Endothelial cell (in vitro differentiated cells): ENCODE measurements around the gene RGS10. TPM values are rescaled to one million over a fixed set of nuclear protein-coding genes. Genes with fewer than 3 reads are reported as not detected.

Experiments used
- DNase-seq: peaks from one replicate; pipeline ENCODE4 v3.0.0; 2021; ENCODE audit warnings: low spot score
- H3K27ac Mint-ChIP-seq: one replicate; pipeline ENCODE4 v1.8.0; 2021; ENCODE audit warnings: mixed read lengths, inconsistent platforms; ENCODE audit not compliant: unreplicated experiment
- H3K27me3 Mint-ChIP-seq: one replicate; pipeline ENCODE4 v1.8.0; 2021; ENCODE audit warnings: mild to moderate bottlenecking, moderate library complexity, mixed read lengths, inconsistent platforms; ENCODE audit not compliant: unreplicated experiment
- H3K36me3 Mint-ChIP-seq: one replicate; pipeline ENCODE4 v1.8.0; 2021; ENCODE audit warnings: mild to moderate bottlenecking, low read depth, mixed read lengths, inconsistent platforms; ENCODE audit not compliant: unreplicated experiment
- H3K4me1 Mint-ChIP-seq: one replicate; pipeline ENCODE4 v1.8.0; 2021; ENCODE audit warnings: mild to moderate bottlenecking, mixed read lengths, inconsistent platforms; ENCODE audit not compliant: unreplicated experiment
- H3K4me3 Mint-ChIP-seq: one replicate; pipeline ENCODE4 v1.8.0; 2021; ENCODE audit warnings: mild to moderate bottlenecking, mixed read lengths, inconsistent platforms; ENCODE audit not compliant: unreplicated experiment
- H3K9me3 Mint-ChIP-seq: one replicate; pipeline ENCODE4 v1.8.0; 2021; ENCODE audit warnings: mixed read lengths, inconsistent platforms; ENCODE audit not compliant: unreplicated experiment
- CTCF ChIP-seq: fragments of 200-600 bp; sonication (generic); IDR thresholded peaks from one replicate; pipeline ENCODE4 v1.5.0; 2021; ENCODE audit warnings: antibody characterized with exemption; ENCODE audit not compliant: unreplicated experiment
- total RNA-seq: library from RNA; stranded (reverse); fragmentation: NEBNext Ultra II Directional; extraction: Animal tissue kit (Norgen Biotek cat#: 25700); gene quantifications from one replicate; pipeline ENCODE4 v1.2.1, GENCODE V29; 2021; ENCODE audit not compliant: unreplicated experiment

RGS10 gene
- total RNA-seq, 1 donor from 2014 or later = 20.0 TPM

- Mint-ChIP-seq H3K27ac (no peak overlapping the region), H3K4me3 (no peak overlapping the region), H3K9me3 (no peaks in the 10 kb centered on the region), H3K36me3 (peaks cover 3% of the 10 kb centered on the region), H3K27me3 (peaks cover 4% of the 10 kb centered on the region), H3K4me1 (peaks cover 27% of the 10 kb centered on the region)
- TF ChIP-seq CTCF = no peak
- DNase-seq = no peak
These were observed 40.3 kb downstream of the RGS10 start for GRCh38 chr10:119502209-119502608.

DNA sequence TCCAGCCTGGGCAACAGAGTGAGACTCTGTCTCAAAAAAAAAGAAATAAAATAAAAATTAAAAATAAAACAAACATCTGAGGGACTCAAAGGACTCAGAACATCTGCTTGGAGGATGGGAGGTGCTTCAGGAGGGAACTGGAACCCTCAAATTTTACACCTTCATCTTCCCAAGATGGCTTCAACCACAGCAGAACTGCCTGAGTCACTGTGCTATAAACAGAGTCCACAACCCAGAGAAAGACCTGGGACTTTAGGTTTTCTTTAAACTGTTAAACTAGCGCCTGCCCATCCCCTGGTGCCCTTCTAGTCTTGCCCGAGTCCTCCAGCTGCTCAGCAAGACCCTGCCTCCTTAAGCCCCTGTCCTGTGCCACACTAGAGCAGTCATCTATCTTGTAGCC lies 40.8 kb downstream of the RGS10 start:
- no peak for DNase-seq
- H3K27me3 Mint-ChIP-seq = peaks cover 4% of the 10 kb centered on the region
- TF ChIP-seq CTCF = no peak
- H3K27ac Mint-ChIP-seq = no peak overlapping the region
- H3K36me3 Mint-ChIP-seq = peaks cover 3% of the 10 kb centered on the region
- H3K9me3 Mint-ChIP-seq = no peaks in the 10 kb centered on the region
- H3K4me1 Mint-ChIP-seq = peaks cover 27% of the 10 kb centered on the region
- no peak overlapping the region for H3K4me3 Mint-ChIP-seq

GRCh38 chr10:119500821-119501220 lies 41.7 kb downstream of the RGS10 start:
- Mint-ChIP-seq H3K36me3 (peaks cover 1% of the 10 kb centered on the region), H3K27ac (peak overlapping the region; percentile 48), H3K4me1 (peaks cover 25% of the 10 kb centered on the region), H3K4me3 (no peak overlapping the region), H3K27me3 (peaks cover 4% of the 10 kb centered on the region), H3K9me3 (no peaks in the 10 kb centered on the region)
- no peak for DNase-seq
- TF ChIP-seq CTCF = no peak

DNA sequence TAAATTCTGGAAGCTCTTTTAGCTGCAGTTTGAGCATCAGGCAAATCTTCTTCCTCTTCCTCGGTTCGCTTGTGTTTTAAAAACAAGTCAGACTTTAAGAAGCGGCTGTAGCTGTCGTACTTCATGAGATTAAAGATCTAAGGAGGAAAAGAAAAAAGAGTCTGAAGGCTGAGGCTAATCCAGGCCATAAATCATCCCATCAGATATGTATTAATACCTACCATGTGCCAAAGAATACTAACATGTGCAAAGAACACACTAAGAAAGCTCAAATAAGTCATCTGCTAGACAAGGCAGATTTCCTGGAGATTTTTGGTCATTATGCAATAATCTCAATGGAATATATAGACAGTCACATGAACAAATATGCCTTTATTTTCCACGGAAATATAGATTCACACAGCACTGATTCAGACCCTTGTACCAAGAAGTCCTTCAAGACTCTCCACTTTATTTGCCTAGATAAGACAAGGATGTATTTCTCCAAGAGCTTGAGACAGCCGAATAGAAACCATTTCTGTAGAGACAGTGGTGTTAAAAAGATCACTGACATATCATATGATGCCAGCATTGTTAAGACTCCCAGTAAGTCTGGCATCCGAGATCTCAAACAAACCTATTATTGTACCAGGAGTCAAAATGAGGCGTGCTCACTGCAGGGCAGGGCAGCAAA lies 42.3 kb downstream of the RGS10 start:
- no peak for DNase-seq
- no peak for TF ChIP-seq CTCF

DNA sequence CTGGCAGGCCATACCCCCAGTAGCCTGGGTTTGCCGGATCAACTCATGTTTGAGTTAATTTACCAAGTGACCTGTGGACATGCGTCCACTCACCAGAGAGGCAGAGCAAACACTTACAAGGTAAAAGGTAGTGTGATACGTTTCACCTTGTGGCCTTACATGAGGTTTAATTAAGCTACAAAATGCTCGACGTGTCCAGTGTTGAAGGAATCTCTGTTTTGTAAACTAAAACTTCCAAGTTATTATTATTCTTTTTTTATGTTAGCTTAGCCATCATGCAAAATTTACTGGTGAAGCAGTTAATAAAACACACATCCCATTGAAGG lies 42.9 kb downstream of the RGS10 start:
- no peak for TF ChIP-seq CTCF
- no peak overlapping the region for H3K27ac Mint-ChIP-seq
- no peak overlapping the region for H3K4me3 Mint-ChIP-seq
- no peak for DNase-seq
- no peaks in the 10 kb centered on the region for H3K36me3 Mint-ChIP-seq
- peaks cover 4% of the 10 kb centered on the region for H3K27me3 Mint-ChIP-seq
- no peaks in the 10 kb centered on the region for H3K9me3 Mint-ChIP-seq
- peaks cover 21% of the 10 kb centered on the region for H3K4me1 Mint-ChIP-seq

More for the DNA sequence above, 42.3 kb downstream of the RGS10 start:
- Mint-ChIP-seq H3K27me3 (peaks cover 4% of the 10 kb centered on the region), H3K4me3 (peak overlapping the region; percentile 4), H3K9me3 (no peaks in the 10 kb centered on the region), H3K4me1 (peaks cover 21% of the 10 kb centered on the region), H3K27ac (no peak overlapping the region), H3K36me3 (no peaks in the 10 kb centered on the region)
